Measurements from ENCODE around the gene SPCS2. TPM values are rescaled to one million over a fixed set of nuclear protein-coding genes. Genes with fewer than 3 reads are reported as not detected.
A peak's percentile ranks its signal among the peaks of the same experiment; 100 is the strongest.

Gene SPCS2
- total RNA-seq, 1 donor from 2014 or later: 130 TPM

GRCh38 chr11:74948546-74948897 is 544 bp upstream of the SPCS2 start:
- Mint-ChIP-seq H3K9me3 (ENCODE audit: unreplicated experiment) (no peaks in the 10 kb centered on the region), H3K36me3 (ENCODE audit: low read depth, unreplicated experiment) (no peaks in the 10 kb centered on the region), H3K4me3 (ENCODE audit: unreplicated experiment) (peak overlapping the region; percentile 99), H3K27ac (ENCODE audit: unreplicated experiment) (peak overlapping the region; percentile 53), H3K27me3 (ENCODE audit: unreplicated experiment) (peaks cover 1% of the 10 kb centered on the region), H3K4me1 (ENCODE audit: unreplicated experiment) (peaks cover 25% of the 10 kb centered on the region)
- no peak for DNase-seq (ENCODE audit: low spot score)
- no peak for TF ChIP-seq CTCF (IDR thresholded peaks at IDR 0.05; ENCODE audit: unreplicated experiment)

GRCh38 chr11:74949753-74950137 is 679 bp downstream of the SPCS2 start:
- Mint-ChIP-seq H3K4me1 (ENCODE audit: unreplicated experiment) (peaks cover 25% of the 10 kb centered on the region), H3K27me3 (ENCODE audit: unreplicated experiment) (peaks cover 1% of the 10 kb centered on the region), H3K36me3 (ENCODE audit: low read depth, unreplicated experiment) (no peaks in the 10 kb centered on the region), H3K27ac (ENCODE audit: unreplicated experiment) (peak overlapping the region; percentile 93), H3K9me3 (ENCODE audit: unreplicated experiment) (no peaks in the 10 kb centered on the region), H3K4me3 (ENCODE audit: unreplicated experiment) (peak overlapping the region; percentile 99)
- no peak for TF ChIP-seq CTCF (IDR thresholded peaks at IDR 0.05; ENCODE audit: unreplicated experiment)
- no peak for DNase-seq (ENCODE audit: low spot score)

- Mint-ChIP-seq H3K36me3 (ENCODE audit: low read depth, unreplicated experiment) (no peaks in the 10 kb centered on the region), H3K27me3 (ENCODE audit: unreplicated experiment) (peaks cover 1% of the 10 kb centered on the region), H3K4me1 (ENCODE audit: unreplicated experiment) (peaks cover 25% of the 10 kb centered on the region), H3K4me3 (ENCODE audit: unreplicated experiment) (peak overlapping the region; percentile 99), H3K9me3 (ENCODE audit: unreplicated experiment) (no peaks in the 10 kb centered on the region), H3K27ac (ENCODE audit: unreplicated experiment) (peak overlapping the region; percentile 15)
- TF ChIP-seq CTCF (IDR thresholded peaks at IDR 0.05; ENCODE audit: unreplicated experiment): no peak
- DNase-seq (ENCODE audit: low spot score): no peak
Observed at GRCh38 chr11:74950374-74950969, 1.4 kb downstream of the SPCS2 start.

- no peak overlapping the region for H3K4me3 Mint-ChIP-seq (ENCODE audit: unreplicated experiment)
Observed at GRCh38 chr11:74951226-74951625, 2.2 kb downstream of the SPCS2 start.

More at GRCh38 chr11:74951226-74951625, 2.2 kb downstream of the SPCS2 start:
- TF ChIP-seq CTCF (IDR thresholded peaks at IDR 0.05; ENCODE audit: unreplicated experiment): no peak
- no peak for DNase-seq (ENCODE audit: low spot score)
- Mint-ChIP-seq H3K27me3 (ENCODE audit: unreplicated experiment) (peaks cover 1% of the 10 kb centered on the region), H3K27ac (ENCODE audit: unreplicated experiment) (no peak overlapping the region), H3K9me3 (ENCODE audit: unreplicated experiment) (no peaks in the 10 kb centered on the region), H3K4me1 (ENCODE audit: unreplicated experiment) (peaks cover 30% of the 10 kb centered on the region), H3K36me3 (ENCODE audit: low read depth, unreplicated experiment) (no peaks in the 10 kb centered on the region)
